ENCODE results near the gene MAG.

MAG gene

GRCh38 chr19:35332817-35333216 is 40.9 kb downstream of the MAG start:
- no peak overlapping the region for H3K4me3 ChIP-seq (ENCODE audit: low read length)
- TF ChIP-seq CTCF (conservative IDR thresholded peaks at IDR 0.05; ENCODE audit: low read depth, low read length) = no peak
- DNase-seq (ENCODE audit: low read depth) = no peak

GRCh38 chr19:35334144-35334753 is 42.3 kb downstream of the MAG start:
- no peak for DNase-seq (ENCODE audit: low read depth)
- TF ChIP-seq CTCF (conservative IDR thresholded peaks at IDR 0.05; ENCODE audit: low read depth, low read length) = no peak
- H3K4me3 ChIP-seq (ENCODE audit: low read length) = no peak overlapping the region

GRCh38 chr19:35336166-35336955 is 44.4 kb downstream of the MAG start:
- no peak for TF ChIP-seq CTCF (conservative IDR thresholded peaks at IDR 0.05; ENCODE audit: low read depth, low read length)
- DNase-seq (ENCODE audit: low read depth) = no peak
- no peak overlapping the region for H3K4me3 ChIP-seq (ENCODE audit: low read length)

- H3K4me3 ChIP-seq (ENCODE audit: low read length) = no peak overlapping the region
- no peak for TF ChIP-seq CTCF (conservative IDR thresholded peaks at IDR 0.05; ENCODE audit: low read depth, low read length)
- no peak for DNase-seq (ENCODE audit: low read depth)
Measured at GRCh38 chr19:35337097-35337983, 45.4 kb downstream of the MAG start.

GRCh38 chr19:35337984-35338296 is 46.0 kb downstream of the MAG start:
- TF ChIP-seq CTCF (conservative IDR thresholded peaks at IDR 0.05; ENCODE audit: low read depth, low read length) = no peak
- no peak for DNase-seq (ENCODE audit: low read depth)

GRCh38 chr19:35340431-35340830 is 48.5 kb downstream of the MAG start:
- no peak overlapping the region for H3K4me3 ChIP-seq (ENCODE audit: low read length)
- no peak for DNase-seq (ENCODE audit: low read depth)
- TF ChIP-seq CTCF (conservative IDR thresholded peaks at IDR 0.05; ENCODE audit: low read depth, low read length) = no peak

More at GRCh38 chr19:35337984-35338296, 46.0 kb downstream of the MAG start:
- H3K4me3 ChIP-seq (ENCODE audit: low read length) = no peak overlapping the region

Measured in retinal pigment epithelial cell (primary cell).